Fibroblast of skin of left biceps (primary cell): ENCODE data around the gene C17orf107.

Source experiments
- DNase-seq, 2 experiments: peaks; one replicate each; pipeline ENCODE4 v3.0.0-alpha.2; 2013; ENCODE audit warnings: low read depth in 2 of 2

C17orf107 gene

DNA sequence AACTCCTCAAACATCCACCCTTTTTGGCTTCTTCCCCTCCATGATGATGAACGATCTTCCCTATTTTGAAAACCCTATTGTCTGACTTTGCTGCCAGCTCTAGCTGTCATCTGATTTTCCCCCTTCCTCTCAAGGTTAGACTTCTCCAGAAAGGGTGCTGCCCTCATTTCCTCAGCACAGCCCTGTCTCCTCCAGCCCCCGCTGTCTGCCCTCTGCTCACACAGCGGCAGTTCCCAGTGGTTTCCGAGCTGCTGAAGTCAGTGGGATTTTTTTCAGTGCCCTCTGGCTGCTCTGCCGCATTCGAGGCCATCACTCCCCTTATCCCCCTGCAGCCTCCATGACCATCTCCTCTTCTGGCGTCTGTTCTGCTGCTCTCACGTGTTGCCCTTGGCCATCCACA is 26.6 kb upstream of the C17orf107 start:
- no peak for DNase-seq

DNA sequence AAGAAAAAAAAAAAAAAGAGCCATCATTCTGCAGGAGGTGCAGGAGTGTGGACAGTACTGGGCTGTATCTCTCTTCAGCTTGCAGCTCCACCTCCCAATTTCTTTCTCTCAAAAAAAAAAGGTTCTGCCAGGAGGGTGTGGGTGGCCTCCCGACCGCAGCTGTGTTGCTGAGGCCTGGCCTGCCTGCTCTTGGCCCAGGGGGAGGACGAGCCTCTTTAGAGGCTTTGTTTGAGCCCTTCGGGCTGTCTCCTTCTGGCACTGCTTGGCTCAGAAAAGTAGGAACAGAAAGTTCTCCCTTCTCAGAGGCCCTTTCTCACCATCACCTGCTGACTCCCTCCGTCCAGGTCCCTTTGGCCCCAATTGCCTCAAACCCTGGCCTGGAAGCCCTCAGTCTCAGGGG is 22.2 kb upstream of the C17orf107 start:
- DNase-seq, result no peak

DNA sequence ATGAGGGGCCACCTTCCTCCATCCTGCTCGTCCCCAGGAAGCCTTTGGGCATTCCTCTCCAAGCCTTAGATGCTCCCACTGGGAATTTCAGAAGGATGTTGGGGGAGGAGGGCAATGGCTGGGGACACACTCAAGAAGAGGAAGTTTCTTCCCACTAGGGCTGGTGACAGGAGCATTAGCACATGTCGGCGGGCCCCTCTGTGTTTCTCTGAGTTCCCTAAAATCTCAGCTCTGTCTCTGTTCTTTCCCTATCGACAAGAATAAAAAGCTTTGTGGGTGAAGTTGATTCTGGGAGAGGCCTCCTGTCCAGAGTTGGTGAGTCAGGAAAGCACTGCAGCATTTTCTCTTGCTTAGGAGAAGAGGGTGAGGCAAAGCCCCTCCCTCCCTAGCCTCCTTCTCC is 19.7 kb upstream of the C17orf107 start:
- no peak for DNase-seq

DNA sequence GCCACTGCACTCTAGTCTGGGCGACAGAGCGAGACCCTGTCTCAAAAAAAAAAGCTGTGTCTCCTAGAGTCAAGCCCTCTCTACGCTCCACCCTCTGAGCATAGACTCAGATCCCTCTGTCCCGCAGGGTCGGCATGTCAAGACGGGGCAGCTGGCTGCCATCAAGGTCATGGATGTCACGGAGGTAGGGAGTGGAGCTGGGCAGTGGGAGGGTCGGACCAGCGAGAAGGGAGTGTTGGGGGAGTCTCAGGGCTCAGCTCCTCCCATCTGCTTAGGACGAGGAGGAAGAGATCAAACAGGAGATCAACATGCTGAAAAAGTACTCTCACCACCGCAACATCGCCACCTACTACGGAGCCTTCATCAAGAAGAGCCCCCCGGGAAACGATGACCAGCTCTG is 18.5 kb upstream of the C17orf107 start:
- no peak for DNase-seq

DNA sequence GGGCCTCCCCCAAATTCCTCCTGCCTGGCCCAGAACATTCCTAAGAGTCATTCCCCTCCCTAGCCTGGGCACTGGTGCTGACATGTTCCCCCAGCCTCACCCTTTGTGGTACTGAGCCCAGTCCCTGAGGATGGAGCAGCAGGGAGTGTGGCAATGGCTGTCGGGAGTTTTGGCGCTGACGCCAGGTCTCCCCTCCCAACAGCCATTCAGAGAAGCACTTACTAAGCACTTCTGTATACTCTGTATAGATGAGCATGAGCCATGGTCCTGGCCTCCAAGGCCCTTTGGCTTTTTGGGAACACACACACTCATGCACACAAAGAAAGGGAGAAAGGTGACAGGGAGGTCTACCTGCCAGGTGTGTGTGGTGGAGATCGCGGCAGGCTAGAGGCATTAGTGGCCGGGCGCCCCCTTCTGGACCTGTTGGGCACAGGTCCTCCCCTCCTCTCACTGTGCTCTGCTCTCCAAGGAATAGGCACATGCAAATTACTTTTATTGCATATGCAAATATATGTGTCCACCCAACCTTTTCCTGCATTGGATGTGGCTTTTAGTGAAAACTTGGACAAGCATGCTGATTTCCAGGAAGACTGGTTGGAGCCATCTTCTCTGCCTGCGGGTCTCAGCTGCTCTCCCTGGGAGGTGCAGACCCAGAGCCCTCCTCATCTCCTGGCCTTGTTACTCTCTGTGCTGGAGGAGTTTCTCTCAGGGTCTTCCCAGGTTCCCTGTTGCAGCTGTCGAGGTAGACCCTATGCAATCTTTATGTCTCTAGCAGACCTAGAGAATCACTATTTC is 17.4 kb upstream of the C17orf107 start:
- DNase-seq, result no peak

DNA sequence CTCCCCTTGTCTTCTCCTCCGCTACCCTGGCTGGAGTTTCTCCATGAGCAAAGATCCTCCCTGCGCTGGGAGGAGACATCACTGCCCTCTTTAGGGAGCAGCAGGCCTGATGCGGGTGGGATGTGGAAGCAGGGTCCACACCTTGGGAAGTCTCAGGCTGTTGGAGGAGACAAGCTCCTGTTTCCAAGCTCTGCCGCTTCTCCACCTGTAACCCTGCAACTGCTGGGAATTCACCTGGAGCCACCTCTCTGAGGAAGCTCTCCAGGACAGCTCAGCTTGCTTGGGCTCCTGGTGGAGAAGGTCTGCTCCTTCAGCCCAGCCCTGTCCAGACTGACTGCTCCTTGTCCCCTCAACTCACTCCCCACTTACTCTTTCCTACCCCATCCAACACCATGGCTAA is 14.8 kb upstream of the C17orf107 start:
- DNase-seq, result no peak

DNA sequence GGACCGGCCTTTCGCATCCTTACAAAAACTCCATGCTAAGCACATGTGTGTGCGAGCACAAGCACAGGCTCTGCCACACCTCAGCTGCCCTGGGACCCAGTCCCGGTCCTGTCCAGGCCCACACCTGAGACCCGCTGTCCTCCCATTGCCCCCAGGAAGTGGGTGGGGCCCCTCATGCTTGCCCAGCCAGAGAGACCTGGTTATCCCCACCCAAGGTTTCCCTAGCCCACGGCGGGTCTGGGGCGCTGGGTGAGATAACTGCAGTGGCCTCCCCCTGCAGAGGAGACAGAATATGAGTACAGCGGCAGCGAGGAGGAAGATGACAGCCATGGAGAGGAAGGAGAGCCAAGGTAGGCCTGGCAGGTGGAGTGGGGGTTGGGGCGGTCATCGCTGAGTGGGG is 12.5 kb upstream of the C17orf107 start:
- DNase-seq, result no peak

DNA sequence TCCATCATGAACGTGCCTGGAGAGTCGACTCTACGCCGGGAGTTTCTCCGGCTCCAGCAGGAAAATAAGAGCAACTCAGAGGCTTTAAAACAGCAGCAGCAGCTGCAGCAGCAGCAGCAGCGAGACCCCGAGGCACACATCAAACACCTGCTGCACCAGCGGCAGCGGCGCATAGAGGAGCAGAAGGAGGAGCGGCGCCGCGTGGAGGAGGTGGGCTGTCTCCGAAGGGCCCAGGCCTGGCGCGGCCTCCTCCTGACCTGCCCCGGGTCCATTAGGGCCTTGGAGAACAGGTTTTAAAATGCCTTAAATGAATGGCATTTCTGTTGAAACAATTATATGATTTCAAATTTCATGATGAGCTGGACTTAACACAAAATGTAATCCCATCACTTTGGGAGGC is 11.8 kb upstream of the C17orf107 start:
- no peak for DNase-seq

DNA sequence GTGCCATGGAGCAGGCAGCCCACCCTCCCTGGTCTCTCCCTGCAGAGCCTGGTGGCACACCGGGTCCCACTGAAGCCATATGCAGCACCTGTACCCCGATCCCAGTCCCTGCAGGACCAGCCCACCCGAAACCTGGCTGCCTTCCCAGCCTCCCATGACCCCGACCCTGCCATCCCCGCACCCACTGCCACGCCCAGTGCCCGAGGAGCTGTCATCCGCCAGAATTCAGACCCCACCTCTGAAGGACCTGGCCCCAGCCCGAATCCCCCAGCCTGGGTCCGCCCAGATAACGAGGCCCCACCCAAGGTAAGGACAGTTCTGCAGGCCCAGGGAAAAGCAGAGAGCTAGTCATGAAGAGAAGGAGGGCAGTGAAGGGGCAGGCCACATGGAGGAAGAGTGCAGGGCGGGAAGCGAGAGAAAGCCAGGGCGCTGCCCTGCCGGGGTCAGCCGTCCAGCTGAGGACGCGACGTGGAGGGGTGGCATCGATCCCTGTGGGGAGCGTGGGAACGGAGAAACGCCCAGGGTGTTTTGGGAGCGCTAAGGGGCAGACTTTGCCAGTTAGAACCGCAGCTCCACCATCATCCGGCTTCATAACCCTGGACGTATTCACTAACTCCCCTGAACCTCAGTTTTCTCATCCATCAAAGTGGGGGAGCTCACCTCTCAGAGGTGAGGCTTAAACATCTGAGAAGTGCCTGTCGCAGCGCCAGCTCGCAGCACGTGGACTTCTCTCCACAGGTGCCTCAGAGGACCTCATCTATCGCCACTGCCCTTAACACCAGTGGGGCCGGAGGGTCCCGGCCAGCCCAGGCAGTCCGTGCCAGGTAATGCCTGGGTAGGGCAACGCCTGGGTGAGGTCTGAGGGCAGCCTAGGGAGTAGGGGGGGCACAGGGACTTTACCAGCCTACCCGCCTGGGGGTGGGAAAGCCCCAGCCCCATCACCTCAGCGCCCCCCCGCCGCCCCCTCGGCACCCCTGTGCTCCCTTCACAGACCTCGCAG is 7.6 kb upstream of the C17orf107 start:
- no peak for DNase-seq

DNA sequence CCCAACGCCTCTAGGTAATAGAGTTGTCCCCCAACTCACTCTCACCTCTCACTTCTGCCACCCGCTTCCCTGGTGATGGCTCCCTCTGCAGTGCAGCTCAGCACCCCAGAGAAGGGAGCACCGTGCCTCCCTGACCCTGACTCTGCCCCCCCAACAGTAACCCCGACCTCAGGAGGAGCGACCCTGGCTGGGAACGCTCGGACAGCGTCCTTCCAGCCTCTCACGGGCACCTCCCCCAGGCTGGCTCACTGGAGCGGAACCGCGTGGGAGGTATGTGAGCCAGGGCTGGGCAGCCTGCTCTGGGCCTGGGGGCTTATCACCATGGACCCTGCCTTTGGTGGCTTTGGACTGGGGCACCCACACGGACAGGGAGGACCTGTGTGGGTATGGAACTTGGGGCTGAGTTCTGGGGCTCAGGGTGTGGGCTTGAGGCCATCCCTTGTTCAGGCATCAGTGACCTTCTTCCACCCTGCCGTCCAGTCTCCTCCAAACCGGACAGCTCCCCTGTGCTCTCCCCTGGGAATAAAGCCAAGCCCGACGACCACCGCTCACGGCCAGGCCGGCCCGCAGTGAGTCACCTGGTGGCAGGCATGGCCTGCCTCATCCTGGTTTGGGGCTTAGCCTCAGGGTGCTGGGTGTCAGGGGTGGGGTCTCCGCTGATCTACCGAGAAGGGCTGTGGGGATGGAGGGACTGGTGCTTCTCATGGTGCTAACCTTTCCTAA is 6.7 kb upstream of the C17orf107 start:
- no peak for DNase-seq

DNA sequence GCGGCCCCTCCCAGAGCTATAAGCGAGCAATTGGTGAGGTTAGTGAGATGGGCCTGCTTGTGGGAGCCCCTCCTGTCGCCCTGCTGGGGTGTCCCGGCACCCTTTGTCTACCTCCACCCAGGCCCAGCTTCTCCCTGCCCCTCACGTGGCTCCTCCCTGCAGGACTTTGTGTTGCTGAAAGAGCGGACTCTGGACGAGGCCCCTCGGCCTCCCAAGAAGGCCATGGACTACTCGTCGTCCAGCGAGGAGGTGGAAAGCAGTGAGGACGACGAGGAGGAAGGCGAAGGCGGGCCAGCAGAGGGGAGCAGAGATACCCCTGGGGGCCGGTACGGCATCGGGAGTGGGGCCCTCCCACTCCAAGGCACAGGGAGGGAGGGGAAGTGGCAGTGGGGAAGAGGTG is 6.1 kb upstream of the C17orf107 start:
- DNase-seq, result no peak

DNA sequence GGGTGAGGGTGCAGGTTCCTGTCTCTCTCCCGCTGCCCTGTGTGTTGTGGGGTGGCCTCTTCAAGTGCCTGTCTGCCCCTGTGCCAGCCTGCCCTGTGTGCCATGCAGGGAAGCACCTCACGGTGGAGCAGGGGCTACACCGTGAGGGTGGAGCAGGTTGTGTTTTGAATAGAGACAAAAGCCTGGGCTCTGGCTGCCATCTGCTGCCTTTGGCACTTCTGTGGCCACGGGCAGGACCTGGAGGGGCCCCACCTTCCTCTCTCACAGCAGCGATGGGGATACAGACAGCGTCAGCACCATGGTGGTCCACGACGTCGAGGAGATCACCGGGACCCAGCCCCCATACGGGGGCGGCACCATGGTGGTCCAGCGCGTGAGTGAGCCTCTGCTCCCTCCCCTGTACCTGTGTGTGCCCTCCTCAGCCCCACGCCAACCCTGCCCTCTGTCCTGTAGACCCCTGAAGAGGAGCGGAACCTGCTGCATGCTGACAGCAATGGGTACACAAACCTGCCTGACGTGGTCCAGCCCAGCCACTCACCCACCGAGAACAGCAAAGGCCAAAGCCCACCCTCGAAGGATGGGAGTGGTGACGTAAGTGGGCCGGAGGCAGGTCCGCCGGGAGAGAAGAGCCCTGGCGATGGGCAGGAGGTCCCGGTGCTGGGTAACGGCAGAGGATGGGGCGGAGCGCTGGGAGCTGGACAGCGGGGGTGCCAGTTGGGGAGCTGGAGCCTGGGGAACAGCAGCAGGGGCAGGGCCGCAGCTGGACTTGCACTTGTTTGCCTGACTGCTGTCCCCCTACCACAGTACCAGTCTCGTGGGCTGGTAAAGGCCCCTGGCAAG is 5.4 kb upstream of the C17orf107 start:
- DNase-seq, result no peak

DNA sequence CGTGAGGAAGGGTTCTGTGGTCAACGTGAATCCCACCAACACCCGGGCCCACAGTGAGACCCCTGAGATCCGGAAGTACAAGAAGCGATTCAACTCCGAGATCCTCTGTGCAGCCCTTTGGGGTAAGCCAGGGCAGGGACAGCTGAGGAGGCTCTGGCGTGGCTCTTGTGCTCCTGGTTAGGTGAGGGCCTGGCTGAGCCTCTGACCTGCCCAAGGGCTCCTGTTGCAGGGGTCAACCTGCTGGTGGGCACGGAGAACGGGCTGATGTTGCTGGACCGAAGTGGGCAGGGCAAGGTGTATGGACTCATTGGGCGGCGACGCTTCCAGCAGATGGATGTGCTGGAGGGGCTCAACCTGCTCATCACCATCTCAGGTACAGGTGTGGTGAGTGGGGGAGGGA is 4.2 kb upstream of the C17orf107 start:
- no peak for DNase-seq

DNA sequence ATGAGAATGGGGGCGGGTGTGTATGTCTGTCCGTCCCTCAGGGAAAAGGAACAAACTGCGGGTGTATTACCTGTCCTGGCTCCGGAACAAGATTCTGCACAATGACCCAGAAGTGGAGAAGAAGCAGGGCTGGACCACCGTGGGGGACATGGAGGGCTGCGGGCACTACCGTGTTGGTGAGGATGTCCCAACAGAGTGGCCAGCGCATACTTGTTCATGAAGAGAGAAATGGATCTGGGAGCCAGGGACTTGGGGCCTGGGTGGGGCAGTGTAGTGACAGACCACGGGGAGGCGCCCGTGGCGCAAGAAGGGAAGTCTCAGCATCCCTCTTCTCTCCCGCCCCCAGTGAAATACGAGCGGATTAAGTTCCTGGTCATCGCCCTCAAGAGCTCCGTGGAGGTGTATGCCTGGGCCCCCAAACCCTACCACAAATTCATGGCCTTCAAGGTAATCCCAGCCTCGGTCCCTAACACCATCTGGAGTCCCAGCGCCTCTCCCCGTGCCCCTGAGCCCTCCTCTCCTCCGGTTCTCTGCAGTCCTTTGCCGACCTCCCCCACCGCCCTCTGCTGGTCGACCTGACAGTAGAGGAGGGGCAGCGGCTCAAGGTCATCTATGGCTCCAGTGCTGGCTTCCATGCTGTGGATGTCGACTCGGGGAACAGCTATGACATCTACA is 3.5 kb upstream of the C17orf107 start:
- DNase-seq, result no peak

DNA sequence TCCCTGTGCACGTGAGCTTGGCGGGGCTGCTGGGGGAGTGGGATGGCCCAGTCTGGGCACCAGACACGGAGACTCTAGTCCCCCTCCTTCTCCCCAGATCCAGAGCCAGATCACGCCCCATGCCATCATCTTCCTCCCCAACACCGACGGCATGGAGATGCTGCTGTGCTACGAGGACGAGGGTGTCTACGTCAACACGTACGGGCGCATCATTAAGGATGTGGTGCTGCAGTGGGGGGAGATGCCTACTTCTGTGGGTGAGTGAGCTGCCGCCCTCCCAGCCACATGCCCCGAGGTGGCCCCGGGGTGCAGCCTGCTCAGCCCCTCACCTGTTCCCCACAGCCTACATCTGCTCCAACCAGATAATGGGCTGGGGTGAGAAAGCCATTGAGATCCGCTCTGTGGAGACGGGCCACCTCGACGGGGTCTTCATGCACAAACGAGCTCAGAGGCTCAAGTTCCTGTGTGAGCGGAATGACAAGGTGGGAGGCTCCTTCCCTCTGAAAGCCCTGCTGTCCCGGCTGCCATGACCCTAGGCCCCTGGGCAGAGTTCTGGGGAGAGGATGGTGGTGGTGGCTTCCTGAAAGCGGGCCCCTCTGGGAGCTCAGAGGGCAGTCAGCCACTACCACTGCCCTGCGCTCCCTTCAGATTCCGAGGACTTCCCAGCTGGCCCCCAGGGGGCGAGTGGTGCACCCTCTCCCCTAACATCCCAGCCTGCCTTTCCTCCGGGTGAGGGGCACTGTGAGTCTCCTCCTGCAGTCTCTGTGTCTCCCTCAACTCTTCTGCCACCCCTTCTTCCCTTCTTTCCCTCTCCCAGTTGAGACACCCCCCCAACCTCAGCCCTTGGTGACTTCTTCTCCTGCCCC is 2.8 kb upstream of the C17orf107 start:
- DNase-seq, result no peak

DNA sequence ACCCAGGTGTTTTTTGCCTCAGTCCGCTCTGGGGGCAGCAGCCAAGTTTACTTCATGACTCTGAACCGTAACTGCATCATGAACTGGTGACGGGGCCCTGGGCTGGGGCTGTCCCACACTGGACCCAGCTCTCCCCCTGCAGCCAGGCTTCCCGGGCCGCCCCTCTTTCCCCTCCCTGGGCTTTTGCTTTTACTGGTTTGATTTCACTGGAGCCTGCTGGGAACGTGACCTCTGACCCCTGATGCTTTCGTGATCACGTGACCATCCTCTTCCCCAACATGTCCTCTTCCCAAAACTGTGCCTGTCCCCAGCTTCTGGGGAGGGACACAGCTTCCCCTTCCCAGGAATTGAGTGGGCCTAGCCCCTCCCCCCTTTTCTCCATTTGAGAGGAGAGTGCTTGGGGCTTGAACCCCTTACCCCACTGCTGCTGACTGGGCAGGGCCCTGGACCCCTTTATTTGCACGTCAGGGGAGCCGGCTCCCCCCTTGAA is 2.1 kb upstream of the C17orf107 start:
- DNase-seq, result no peak

DNA sequence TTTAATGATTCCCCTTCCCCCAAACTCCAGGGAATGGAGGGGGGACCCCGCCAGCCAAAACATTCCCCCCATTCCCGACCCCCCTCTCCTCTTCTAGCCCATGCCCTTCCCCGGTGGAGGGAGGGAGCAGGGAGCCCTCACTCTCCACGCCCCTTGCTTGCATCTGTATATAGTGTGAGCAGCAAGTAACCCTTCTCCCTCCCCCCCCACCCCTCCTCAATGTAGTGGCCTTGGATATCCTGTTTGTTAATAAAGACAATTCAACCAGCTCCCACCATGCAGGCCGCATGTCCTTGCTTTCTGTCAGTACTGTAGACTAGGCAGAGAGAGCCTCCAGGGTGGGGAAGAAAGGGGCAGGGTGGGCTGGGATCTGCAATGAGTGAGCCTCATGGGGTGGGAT is 1.6 kb upstream of the C17orf107 start:
- no peak for DNase-seq

DNA sequence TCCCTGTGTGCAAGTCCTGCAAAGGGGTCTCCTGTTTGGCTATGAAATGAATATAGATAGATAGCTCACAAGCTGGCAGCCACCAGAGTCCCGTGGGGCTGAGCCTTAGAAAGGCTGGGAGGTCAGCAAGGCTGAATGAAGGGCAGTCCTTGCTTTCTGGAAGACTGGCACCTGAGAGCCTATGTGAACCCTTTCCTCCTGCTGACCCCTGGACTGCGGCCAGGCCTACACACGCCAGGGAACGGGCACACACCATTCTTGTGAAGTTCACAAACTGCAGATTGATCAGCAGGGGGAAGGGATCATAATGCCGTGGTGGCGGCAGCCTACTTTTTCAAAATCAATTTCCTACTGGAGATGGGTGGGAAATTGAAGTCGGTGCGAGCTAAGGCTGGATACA is 985 bp upstream of the C17orf107 start:
- no peak for DNase-seq

DNA sequence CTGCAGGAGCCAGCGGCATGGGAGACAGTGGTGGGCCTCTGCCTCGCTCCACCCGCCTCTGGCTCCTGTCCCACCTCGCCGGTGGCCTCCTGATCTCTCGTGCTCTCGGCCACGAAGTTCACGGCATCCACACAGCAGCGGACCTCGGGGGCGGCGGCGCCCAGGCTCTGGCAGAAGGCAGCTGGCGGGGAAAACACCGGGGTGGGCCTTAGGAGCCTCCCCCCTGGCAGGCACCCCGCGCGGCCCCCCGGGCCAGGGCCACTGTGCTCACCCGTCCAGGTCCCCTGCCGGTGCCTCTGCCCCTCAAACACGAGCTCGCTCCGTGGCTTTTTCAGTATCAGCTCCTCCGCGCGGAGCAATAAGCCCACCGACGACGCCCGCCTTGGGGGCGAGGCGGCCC is 409 bp upstream of the C17orf107 start:
- DNase-seq, result no peak
